ENCODE measurements around the gene PTPN6.
A peak's percentile ranks its signal among the peaks of the same experiment; 100 is the strongest.

PTPN6 gene

GRCh38 chr12:6914947-6915788, 36.0 kb upstream of the PTPN6 start:
- peaks cover 12% of the 10 kb centered on the region for H3K4me1 ChIP-seq (ENCODE audit: control insufficient read depth, insufficient read depth, low read length)
- no peak overlapping the region for H3K9ac ChIP-seq (ENCODE audit: low read depth, low read length)
- no peaks in the 10 kb centered on the region for H3K9me3 ChIP-seq (ENCODE audit: control insufficient read depth, insufficient read depth, low read length)
- H3K27ac ChIP-seq (ENCODE audit: low read depth, low read length): peak overlapping the region; percentile 10
- peak overlapping the region; percentile 73 for H3K4me3 ChIP-seq (ENCODE audit: low read depth, low read length)
- peaks cover 6% of the 10 kb centered on the region for H3K27me3 ChIP-seq (ENCODE audit: control insufficient read depth, insufficient read depth, low read length)
- H3K36me3 ChIP-seq (ENCODE audit: control insufficient read depth, insufficient read depth, low read length): peaks cover 38% of the 10 kb centered on the region

- peaks cover 41% of the 10 kb centered on the region for H3K36me3 ChIP-seq (ENCODE audit: control insufficient read depth, insufficient read depth, low read length)
- peak overlapping the region; percentile 73; the same call in 1 of the 2 replicates for H3K4me3 ChIP-seq (ENCODE audit: low read depth, low read length)
- H3K27ac ChIP-seq (ENCODE audit: low read depth, low read length): no peak overlapping the region
- H3K9me3 ChIP-seq (ENCODE audit: control insufficient read depth, insufficient read depth, low read length): no peaks in the 10 kb centered on the region
- peaks cover 12% of the 10 kb centered on the region for H3K4me1 ChIP-seq (ENCODE audit: control insufficient read depth, insufficient read depth, low read length)
- no peak overlapping the region for H3K9ac ChIP-seq (ENCODE audit: low read depth, low read length)
- peaks cover 6% of the 10 kb centered on the region for H3K27me3 ChIP-seq (ENCODE audit: control insufficient read depth, insufficient read depth, low read length)
These were observed 35.3 kb upstream of the PTPN6 start for GRCh38 chr12:6915789-6916285.

DNA sequence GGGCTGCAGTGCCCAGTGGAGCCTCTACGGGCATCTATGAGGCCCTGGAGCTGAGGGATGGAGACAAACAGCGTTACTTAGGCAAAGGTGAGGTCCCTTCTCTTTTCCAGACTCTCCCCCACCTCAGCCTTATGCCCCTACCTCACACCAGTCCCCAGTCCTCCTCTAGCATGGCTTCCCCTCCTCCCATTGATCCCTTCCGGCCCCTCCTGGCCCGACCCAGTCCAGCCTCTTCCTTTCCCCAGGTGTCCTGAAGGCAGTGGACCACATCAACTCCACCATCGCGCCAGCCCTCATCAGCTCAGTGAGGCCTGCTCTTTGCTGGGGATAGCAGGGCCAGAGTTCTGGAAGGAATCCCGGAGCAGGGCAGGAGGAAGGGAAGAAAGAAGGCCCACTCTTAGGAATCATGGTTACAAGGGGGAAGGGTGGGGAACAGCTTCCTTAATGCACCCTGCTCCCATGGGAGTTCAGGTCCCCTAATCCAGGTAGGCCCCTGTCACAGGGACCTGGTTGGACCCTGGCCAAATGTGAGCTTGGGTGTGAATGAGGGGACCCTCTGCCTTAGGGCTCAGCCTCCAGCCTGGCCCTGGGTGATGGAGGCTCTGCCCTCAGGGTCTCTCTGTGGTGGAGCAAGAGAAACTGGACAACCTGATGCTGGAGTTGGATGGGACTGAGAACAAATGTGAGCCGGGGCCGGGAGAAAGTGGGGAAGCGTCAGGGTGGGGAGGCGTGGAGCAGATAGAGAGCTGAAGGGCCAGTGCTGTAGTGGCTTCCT, 34.5 kb upstream of the PTPN6 start:
- no peak overlapping the region for H3K9ac ChIP-seq (ENCODE audit: low read depth, low read length)
- H3K9me3 ChIP-seq (ENCODE audit: control insufficient read depth, insufficient read depth, low read length): no peaks in the 10 kb centered on the region
- H3K4me1 ChIP-seq (ENCODE audit: control insufficient read depth, insufficient read depth, low read length): peaks cover 12% of the 10 kb centered on the region
- H3K4me3 ChIP-seq (ENCODE audit: low read depth, low read length): no peak overlapping the region
- H3K36me3 ChIP-seq (ENCODE audit: control insufficient read depth, insufficient read depth, low read length): peaks cover 48% of the 10 kb centered on the region
- H3K27me3 ChIP-seq (ENCODE audit: control insufficient read depth, insufficient read depth, low read length): peaks cover 6% of the 10 kb centered on the region
- no peak overlapping the region for H3K27ac ChIP-seq (ENCODE audit: low read depth, low read length)

- no peak overlapping the region for H3K9ac ChIP-seq (ENCODE audit: low read depth, low read length)
- H3K4me3 ChIP-seq (ENCODE audit: low read depth, low read length): no peak overlapping the region
- peaks cover 3% of the 10 kb centered on the region; the same call in 1 of the 2 replicates for H3K27me3 ChIP-seq (ENCODE audit: control insufficient read depth, insufficient read depth, low read length)
- peaks cover 12% of the 10 kb centered on the region for H3K4me1 ChIP-seq (ENCODE audit: control insufficient read depth, insufficient read depth, low read length)
- H3K9me3 ChIP-seq (ENCODE audit: control insufficient read depth, insufficient read depth, low read length): no peaks in the 10 kb centered on the region
- H3K36me3 ChIP-seq (ENCODE audit: control insufficient read depth, insufficient read depth, low read length): peaks cover 59% of the 10 kb centered on the region
- H3K27ac ChIP-seq (ENCODE audit: low read depth, low read length): no peak overlapping the region
These were observed 33.5 kb upstream of the PTPN6 start for GRCh38 chr12:6917491-6918231.

- Histone ChIP-seq H3K27me3 (ENCODE audit: control insufficient read depth, insufficient read depth, low read length) (no peaks in the 10 kb centered on the region), H3K9me3 (ENCODE audit: control insufficient read depth, insufficient read depth, low read length) (no peaks in the 10 kb centered on the region), H3K4me3 (ENCODE audit: low read depth, low read length) (no peak overlapping the region), H3K36me3 (ENCODE audit: control insufficient read depth, insufficient read depth, low read length) (peaks cover 70% of the 10 kb centered on the region), H3K9ac (ENCODE audit: low read depth, low read length) (no peak overlapping the region), H3K4me1 (ENCODE audit: control insufficient read depth, insufficient read depth, low read length) (peaks cover 10% of the 10 kb centered on the region), H3K27ac (ENCODE audit: low read depth, low read length) (no peak overlapping the region)
These were observed 31.6 kb upstream of the PTPN6 start for GRCh38 chr12:6919588-6919987.

- no peak overlapping the region for H3K4me3 ChIP-seq (ENCODE audit: low read depth, low read length)
- H3K27ac ChIP-seq (ENCODE audit: low read depth, low read length): no peak overlapping the region
- H3K36me3 ChIP-seq (ENCODE audit: control insufficient read depth, insufficient read depth, low read length): peaks cover 61% of the 10 kb centered on the region
- peaks cover 22% of the 10 kb centered on the region for H3K4me1 ChIP-seq (ENCODE audit: control insufficient read depth, insufficient read depth, low read length)
- H3K9ac ChIP-seq (ENCODE audit: low read depth, low read length): no peak overlapping the region
- no peaks in the 10 kb centered on the region for H3K27me3 ChIP-seq (ENCODE audit: control insufficient read depth, insufficient read depth, low read length)
- no peaks in the 10 kb centered on the region for H3K9me3 ChIP-seq (ENCODE audit: control insufficient read depth, insufficient read depth, low read length)
These were observed 29.6 kb upstream of the PTPN6 start for GRCh38 chr12:6921539-6921938.

GRCh38 chr12:6921996-6922946, 28.9 kb upstream of the PTPN6 start:
- no peak overlapping the region for H3K27ac ChIP-seq (ENCODE audit: low read depth, low read length)
- H3K36me3 ChIP-seq (ENCODE audit: control insufficient read depth, insufficient read depth, low read length): peaks cover 54% of the 10 kb centered on the region
- no peaks in the 10 kb centered on the region for H3K27me3 ChIP-seq (ENCODE audit: control insufficient read depth, insufficient read depth, low read length)
- H3K9ac ChIP-seq (ENCODE audit: low read depth, low read length): no peak overlapping the region
- peaks cover 25% of the 10 kb centered on the region for H3K4me1 ChIP-seq (ENCODE audit: control insufficient read depth, insufficient read depth, low read length)
- no peaks in the 10 kb centered on the region for H3K9me3 ChIP-seq (ENCODE audit: control insufficient read depth, insufficient read depth, low read length)
- H3K4me3 ChIP-seq (ENCODE audit: low read depth, low read length): no peak overlapping the region

- Histone ChIP-seq H3K36me3 (ENCODE audit: control insufficient read depth, insufficient read depth, low read length) (peaks cover 46% of the 10 kb centered on the region), H3K4me1 (ENCODE audit: control insufficient read depth, insufficient read depth, low read length) (peaks cover 25% of the 10 kb centered on the region), H3K9me3 (ENCODE audit: control insufficient read depth, insufficient read depth, low read length) (no peaks in the 10 kb centered on the region), H3K27me3 (ENCODE audit: control insufficient read depth, insufficient read depth, low read length) (no peaks in the 10 kb centered on the region), H3K4me3 (ENCODE audit: low read depth, low read length) (no peak overlapping the region), H3K27ac (ENCODE audit: low read depth, low read length) (no peak overlapping the region), H3K9ac (ENCODE audit: low read depth, low read length) (no peak overlapping the region)
These were observed 28.0 kb upstream of the PTPN6 start for GRCh38 chr12:6923003-6923732.

DNA sequence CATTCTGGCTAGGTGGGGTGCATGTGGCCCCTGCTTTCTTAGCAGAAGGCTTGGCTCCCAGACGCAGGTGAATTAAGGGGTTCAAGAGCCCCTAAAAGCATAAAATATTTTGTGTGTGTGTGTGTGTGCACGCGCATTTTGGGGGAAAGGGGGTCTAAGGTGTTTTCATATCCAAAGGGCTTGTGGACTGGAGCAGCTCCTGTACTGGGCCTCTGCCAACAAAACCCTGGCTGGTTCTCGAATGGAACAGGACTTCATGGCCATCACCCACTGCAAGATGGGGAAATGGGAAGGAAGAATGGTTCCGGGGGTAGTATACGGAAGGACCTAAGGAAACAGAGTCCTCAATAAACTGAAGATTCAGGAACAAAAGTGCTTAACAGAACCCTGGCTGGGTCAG, 27.3 kb upstream of the PTPN6 start:
- no peak overlapping the region for H3K9ac ChIP-seq (ENCODE audit: low read depth, low read length)

More for the DNA sequence above, 27.3 kb upstream of the PTPN6 start:
- Histone ChIP-seq H3K4me1 (ENCODE audit: control insufficient read depth, insufficient read depth, low read length) (peaks cover 25% of the 10 kb centered on the region), H3K4me3 (ENCODE audit: low read depth, low read length) (no peak overlapping the region), H3K9me3 (ENCODE audit: control insufficient read depth, insufficient read depth, low read length) (no peaks in the 10 kb centered on the region), H3K36me3 (ENCODE audit: control insufficient read depth, insufficient read depth, low read length) (peaks cover 45% of the 10 kb centered on the region), H3K27me3 (ENCODE audit: control insufficient read depth, insufficient read depth, low read length) (no peaks in the 10 kb centered on the region), H3K27ac (ENCODE audit: low read depth, low read length) (no peak overlapping the region)

Data from HUES48 (cell line).